HG03175 (cell line): ENCODE measurements around the gene ZBTB26.
"Not testable (repeated sequence)": the region's sequence is repeated elsewhere in the genome, so short reads cannot be mapped to it uniquely, and the experiment has no call there.

Experiments used
- ATAC-seq: cut with Tn5 transposase; IDR thresholded peaks from one replicate; pipeline ENCODE4 v1.9.1; 2021; ENCODE audit warnings: mild to moderate bottlenecking, moderate library complexity; ENCODE audit not compliant: unreplicated experiment

The ZBTB26 gene

GRCh38 chr9:122930541-122931225 is 629 bp downstream of the ZBTB26 start:
- ATAC-seq, result no peak

GRCh38 chr9:122929796-122930354 is 1.4 kb downstream of the ZBTB26 start:
- ATAC-seq, result no peak

GRCh38 chr9:122923947-122924346 is 7.4 kb downstream of the ZBTB26 start:
- no peak for ATAC-seq

GRCh38 chr9:122922713-122923112 is 8.6 kb downstream of the ZBTB26 start:
- no peak for ATAC-seq

GRCh38 chr9:122918310-122918709 is 13.0 kb downstream of the ZBTB26 start:
- no peak for ATAC-seq

GRCh38 chr9:122912964-122913673 is 18.2 kb downstream of the ZBTB26 start, which contains the start of gene ZBTB6:
TSS of gene ZBTB6 (minus strand) at chr9:122913323. CDS start at chr9:122912072, 1,251 bp downstream.
- peak; percentile 99 for ATAC-seq

GRCh38 chr9:122912671-122912963 is 18.7 kb downstream of the ZBTB26 start:
- no peak for ATAC-seq

GRCh38 chr9:122906122-122906521 is 25.2 kb downstream of the ZBTB26 start:
- ATAC-seq, result not testable (repeated sequence)

- peak; percentile 86 for ATAC-seq
Observed at GRCh38 chr9:122904823-122905710, 26.2 kb downstream of the ZBTB26 start, which contains the start of gene RC3H2. TSS of gene RC3H2 (minus strand) at chr9:122905359. CDS start at chr9:122897509, 7,850 bp downstream.

- peak; percentile 22 for ATAC-seq
Observed at GRCh38 chr9:122904466-122904822, 26.9 kb downstream of the ZBTB26 start.

GRCh38 chr9:122900791-122901190 is 30.5 kb downstream of the ZBTB26 start:
- ATAC-seq, result no peak

- ATAC-seq, result no peak
Observed at GRCh38 chr9:122897969-122898368, 33.3 kb downstream of the ZBTB26 start.

GRCh38 chr9:122888480-122888879 is 42.8 kb downstream of the ZBTB26 start:
- ATAC-seq, result no peak

GRCh38 chr9:122883125-122883524 is 48.2 kb downstream of the ZBTB26 start:
- ATAC-seq, result no peak

- no peak for ATAC-seq
Observed at GRCh38 chr9:122879443-122879842, 51.9 kb downstream of the ZBTB26 start.

- no peak for ATAC-seq
Observed at GRCh38 chr9:122875523-122875922, 55.8 kb downstream of the ZBTB26 start.

- not testable (repeated sequence) for ATAC-seq
Observed at GRCh38 chr9:122867276-122867675, 64.0 kb downstream of the ZBTB26 start.

GRCh38 chr9:122866079-122866478 is 65.2 kb downstream of the ZBTB26 start:
- ATAC-seq, result no peak
